Nephron (organoid): ENCODE measurements around the gene PPARG.
"Not testable (repeated sequence)": the region's sequence is repeated elsewhere in the genome, so short reads cannot be mapped to it uniquely, and the experiment has no call there.

Source experiments
- H3K27ac Mint-ChIP-seq, 3 experiments: 2 replicates each; pipeline ENCODE4 v1.8.0; 2020; ENCODE audit warnings: mixed read lengths in 3 of 3, mild to moderate bottlenecking in 2 of 3, moderate library complexity in 1 of 3
- H3K27me3 Mint-ChIP-seq: 2 replicates; pipeline ENCODE4 v1.8.0; 2021; ENCODE audit warnings: low read depth, mild to moderate bottlenecking, moderate library complexity, mixed read lengths
- H3K36me3 Mint-ChIP-seq: 2 replicates; pipeline ENCODE4 v1.8.0; 2020; ENCODE audit warnings: low read depth, mixed read lengths
- H3K4me1 Mint-ChIP-seq: 2 replicates; pipeline ENCODE4 v1.8.0; 2020; ENCODE audit warnings: mixed read lengths
- H3K4me3 Mint-ChIP-seq, 3 experiments: 2 replicates each; pipeline ENCODE4 v1.8.0; 2020; ENCODE audit warnings: mild to moderate bottlenecking in 3 of 3, mixed read lengths in 3 of 3, moderate library complexity in 2 of 3
- H3K9me3 Mint-ChIP-seq: 2 replicates; pipeline ENCODE4 v1.8.0; 2020; ENCODE audit warnings: mixed read lengths
- TF ChIP-seq, protein P1 (sequence below), 3 experiments: fragments of 200-600 bp; sonication (generic); IDR thresholded peaks; one replicate each; pipeline ENCODE4 v1.5.0; 2021; ENCODE audit warnings: antibody characterized with exemption in 3 of 3; ENCODE audit not compliant: unreplicated experiment in 3 of 3

Gene PPARG

DNA sequence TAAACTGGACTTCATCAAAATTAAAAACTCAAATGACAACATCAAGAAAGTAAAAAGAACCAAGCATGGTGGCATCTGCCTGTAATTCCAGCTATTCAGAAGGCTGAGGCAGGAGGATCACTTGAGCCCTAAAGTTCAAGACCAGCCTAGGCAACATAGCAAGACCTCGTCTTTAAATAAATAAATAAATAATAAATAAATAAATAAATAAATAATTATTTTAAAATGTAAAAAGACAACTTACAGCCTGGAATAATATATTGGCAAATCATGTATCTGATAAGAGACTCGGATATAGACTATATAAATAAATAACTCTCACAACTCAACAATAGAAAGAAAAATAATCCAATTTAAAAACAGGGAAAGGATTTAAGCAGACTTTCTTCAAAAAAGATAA lies 4.3 kb upstream of the PPARG start:
- Mint-ChIP-seq H3K4me1 (peaks cover 16% of the 10 kb centered on the region), H3K9me3 (no peaks in the 10 kb centered on the region), H3K4me3 (no peak overlapping the region), H3K27ac (no peak overlapping the region), H3K27me3 (peaks cover 56% of the 10 kb centered on the region), H3K36me3 (no peaks in the 10 kb centered on the region)
- TF ChIP-seq, protein P1, sequence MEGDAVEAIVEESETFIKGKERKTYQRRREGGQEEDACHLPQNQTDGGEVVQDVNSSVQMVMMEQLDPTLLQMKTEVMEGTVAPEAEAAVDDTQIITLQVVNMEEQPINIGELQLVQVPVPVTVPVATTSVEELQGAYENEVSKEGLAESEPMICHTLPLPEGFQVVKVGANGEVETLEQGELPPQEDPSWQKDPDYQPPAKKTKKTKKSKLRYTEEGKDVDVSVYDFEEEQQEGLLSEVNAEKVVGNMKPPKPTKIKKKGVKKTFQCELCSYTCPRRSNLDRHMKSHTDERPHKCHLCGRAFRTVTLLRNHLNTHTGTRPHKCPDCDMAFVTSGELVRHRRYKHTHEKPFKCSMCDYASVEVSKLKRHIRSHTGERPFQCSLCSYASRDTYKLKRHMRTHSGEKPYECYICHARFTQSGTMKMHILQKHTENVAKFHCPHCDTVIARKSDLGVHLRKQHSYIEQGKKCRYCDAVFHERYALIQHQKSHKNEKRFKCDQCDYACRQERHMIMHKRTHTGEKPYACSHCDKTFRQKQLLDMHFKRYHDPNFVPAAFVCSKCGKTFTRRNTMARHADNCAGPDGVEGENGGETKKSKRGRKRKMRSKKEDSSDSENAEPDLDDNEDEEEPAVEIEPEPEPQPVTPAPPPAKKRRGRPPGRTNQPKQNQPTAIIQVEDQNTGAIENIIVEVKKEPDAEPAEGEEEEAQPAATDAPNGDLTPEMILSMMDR (IDR thresholded peaks at IDR 0.05; ENCODE audit: unreplicated experiment in 3 of 3): no peak

DNA sequence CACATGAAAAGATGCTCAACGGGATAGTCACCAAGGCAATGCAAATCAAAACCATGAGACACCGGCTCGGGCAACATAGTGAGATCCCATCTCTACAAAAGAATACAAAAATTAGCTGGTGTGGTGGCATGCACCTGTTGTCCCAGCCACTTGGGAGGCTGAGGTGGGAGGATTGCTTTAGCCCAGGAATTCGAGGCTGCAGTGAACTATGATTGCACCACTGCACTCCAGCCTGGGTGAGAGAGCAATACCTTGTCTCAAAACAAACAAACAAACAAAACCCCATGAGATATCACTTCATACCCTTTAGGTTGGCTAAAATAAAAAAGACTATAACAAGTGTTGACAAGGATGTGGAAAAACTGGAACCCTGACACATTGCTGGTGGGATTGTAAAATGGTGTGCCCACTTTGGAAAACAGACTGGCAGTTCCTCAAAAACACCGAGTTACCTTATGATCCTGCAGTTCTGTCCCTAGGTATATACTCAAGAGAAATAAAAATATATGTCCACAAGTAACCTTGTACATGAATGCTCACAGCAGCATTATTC lies 3.8 kb upstream of the PPARG start:
- H3K36me3 Mint-ChIP-seq: no peaks in the 10 kb centered on the region
- H3K27me3 Mint-ChIP-seq: peaks cover 61% of the 10 kb centered on the region
- H3K9me3 Mint-ChIP-seq: no peaks in the 10 kb centered on the region
- peaks cover 17% of the 10 kb centered on the region for H3K4me1 Mint-ChIP-seq
- H3K27ac Mint-ChIP-seq: peak overlapping the region in 1 of 3 experiments; percentile 51
- TF ChIP-seq, protein P1 (IDR thresholded peaks at IDR 0.05; ENCODE audit: unreplicated experiment in 3 of 3): no peak
- peak overlapping the region in 1 of 3 experiments; percentile 83 for H3K4me3 Mint-ChIP-seq

DNA sequence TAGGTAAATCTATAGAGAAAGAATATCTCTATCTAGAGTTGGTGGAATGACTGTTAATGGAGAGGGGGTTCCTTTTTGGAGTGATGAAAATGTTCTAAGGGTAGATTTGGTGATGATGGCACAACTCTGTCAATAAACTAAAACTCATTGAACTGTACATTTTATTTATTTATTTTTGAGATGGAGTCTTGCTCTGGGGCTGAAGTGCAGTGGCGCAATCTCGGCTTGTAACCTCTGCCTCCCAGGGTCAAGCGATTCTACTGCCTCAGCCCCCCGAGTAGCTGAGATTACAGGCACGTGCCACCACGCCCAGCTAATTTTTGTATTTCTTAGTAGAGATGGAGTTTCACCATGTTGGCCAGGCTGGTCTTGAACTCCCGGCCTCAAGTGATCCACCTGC lies 3.1 kb upstream of the PPARG start:
- H3K27me3 Mint-ChIP-seq: peaks cover 58% of the 10 kb centered on the region
- H3K9me3 Mint-ChIP-seq, H3K36me3 Mint-ChIP-seq: not testable (repeated sequence)
- peak overlapping the region; percentile 51 to 81 (median 74) for H3K27ac Mint-ChIP-seq
- peak overlapping the region; percentile 60 to 83 (median 79) for H3K4me3 Mint-ChIP-seq
- peaks cover 17% of the 10 kb centered on the region for H3K4me1 Mint-ChIP-seq

DNA sequence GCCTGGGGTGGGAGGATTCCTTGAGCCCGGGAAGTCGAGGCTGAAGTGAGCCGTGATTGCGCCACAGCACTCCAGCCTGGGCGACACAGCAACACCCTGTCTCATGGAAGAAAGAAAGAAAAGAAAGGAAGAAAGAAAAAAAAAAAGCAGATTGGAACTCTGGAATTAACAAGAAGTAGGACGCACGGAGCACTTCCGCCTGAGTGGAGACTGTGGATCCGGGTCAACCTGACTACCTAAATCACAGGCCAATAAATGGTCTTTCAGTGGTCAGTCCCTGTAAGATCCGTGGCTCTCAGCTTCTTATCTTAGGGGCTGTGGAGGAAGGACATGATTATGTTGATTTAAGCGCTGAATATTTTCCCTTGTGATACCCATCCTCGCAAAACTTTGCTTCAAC lies 2.4 kb upstream of the PPARG start:
- Mint-ChIP-seq H3K9me3 (no peaks in the 10 kb centered on the region), H3K27me3 (peaks cover 61% of the 10 kb centered on the region), H3K4me3 (peak overlapping the region; percentile 84 to 92 (median 90)), H3K36me3 (no peaks in the 10 kb centered on the region), H3K27ac (peak overlapping the region; percentile 89 to 95 (median 93)), H3K4me1 (peaks cover 17% of the 10 kb centered on the region)
- TF ChIP-seq, protein P1 (IDR thresholded peaks at IDR 0.05; ENCODE audit: unreplicated experiment in 3 of 3): no peak

DNA sequence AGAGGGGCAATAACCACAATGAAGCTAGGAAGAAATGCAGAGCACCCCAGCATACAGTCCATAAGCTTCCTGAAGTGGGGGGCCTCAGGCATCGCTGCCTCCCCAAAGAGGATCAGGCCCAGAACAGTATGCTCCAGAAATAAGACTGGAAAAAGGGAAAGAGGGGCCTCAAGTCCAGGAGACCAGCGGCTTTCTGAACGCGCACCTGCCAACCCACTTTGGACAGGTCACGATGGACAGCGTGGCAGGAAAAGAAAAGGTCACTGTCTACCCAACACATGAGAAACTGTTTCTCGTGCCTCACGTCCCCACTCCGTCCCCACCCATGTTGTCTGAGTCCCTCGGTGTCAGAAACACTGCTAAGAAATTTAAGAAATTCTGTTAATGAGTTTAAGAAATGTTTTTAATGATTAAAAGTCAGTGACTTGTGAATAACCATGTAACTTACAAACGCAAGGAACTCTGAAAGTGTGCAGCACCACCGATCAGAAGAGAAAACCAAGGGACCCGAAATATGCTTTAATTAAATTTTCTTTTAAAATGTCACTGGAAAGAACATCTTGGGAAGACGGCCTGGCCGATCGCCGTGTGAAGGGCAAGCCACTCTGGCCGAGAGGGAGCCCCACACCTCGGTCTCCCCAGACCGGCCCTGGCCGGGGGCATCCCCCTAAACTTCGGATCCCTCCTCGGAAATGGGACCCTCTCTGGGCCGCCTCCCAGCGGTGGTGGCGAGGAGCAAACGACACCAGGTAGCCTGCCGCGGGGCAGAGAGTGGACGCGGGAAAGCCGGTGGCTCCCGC lies 1.7 kb upstream of the PPARG start:
- H3K27me3 Mint-ChIP-seq: peaks cover 64% of the 10 kb centered on the region
- H3K9me3 Mint-ChIP-seq: no peaks in the 10 kb centered on the region
- H3K27ac Mint-ChIP-seq: peak overlapping the region; percentile 89 to 95 (median 93)
- peaks cover 17% of the 10 kb centered on the region for H3K4me1 Mint-ChIP-seq
- peak overlapping the region; percentile 84 to 92 (median 90) for H3K4me3 Mint-ChIP-seq
- TF ChIP-seq, protein P1 (IDR thresholded peaks at IDR 0.05; ENCODE audit: unreplicated experiment in 3 of 3): peak in 2 of 3 experiments; percentile 13 to 16
- H3K36me3 Mint-ChIP-seq: no peaks in the 10 kb centered on the region

DNA sequence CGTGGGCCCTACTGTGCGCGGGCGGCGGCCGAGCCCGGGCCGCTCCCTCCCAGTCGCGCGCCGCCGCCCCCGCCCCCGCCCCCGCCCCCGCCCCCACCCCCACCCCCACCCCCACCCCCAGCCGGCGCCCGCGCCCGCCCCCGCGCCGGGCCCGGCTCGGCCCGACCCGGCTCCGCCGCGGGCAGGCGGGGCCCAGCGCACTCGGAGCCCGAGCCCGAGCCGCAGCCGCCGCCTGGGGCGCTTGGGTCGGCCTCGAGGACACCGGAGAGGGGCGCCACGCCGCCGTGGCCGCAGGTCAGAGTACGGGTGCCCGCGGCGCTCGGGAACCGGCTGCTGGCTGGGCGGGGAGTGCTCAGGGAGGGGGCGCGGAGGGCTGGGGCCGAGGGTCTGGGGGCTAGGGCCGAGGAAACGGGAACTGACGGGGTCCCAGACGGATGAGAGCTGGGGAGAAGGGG lies 1.1 kb upstream of the PPARG start:
- H3K4me3 Mint-ChIP-seq: peak overlapping the region; percentile 84 to 92 (median 90)
- H3K27me3 Mint-ChIP-seq: peaks cover 71% of the 10 kb centered on the region
- TF ChIP-seq, protein P1 (IDR thresholded peaks at IDR 0.05; ENCODE audit: unreplicated experiment in 3 of 3): no peak

More for the DNA sequence above, 1.1 kb upstream of the PPARG start:
- Mint-ChIP-seq H3K27ac (peak overlapping the region in 2 of 3 experiments; percentile 56 to 75), H3K4me1 (peaks cover 17% of the 10 kb centered on the region), H3K9me3 (no peaks in the 10 kb centered on the region), H3K36me3 (no peaks in the 10 kb centered on the region)
